ENCODE results near the gene MMS19.
"Not testable (repeated sequence)": the region's sequence is repeated elsewhere in the genome, so short reads cannot be mapped to it uniquely, and the experiment has no call there.

MMS19 gene

GRCh38 chr10:97423757-97424098 is 74.5 kb downstream of the MMS19 start:
- DNase-seq: not testable (repeated sequence)

- no peak for DNase-seq
These were observed 81.7 kb downstream of the MMS19 start for GRCh38 chr10:97416565-97416964.

GRCh38 chr10:97412891-97413304 is 85.3 kb downstream of the MMS19 start:
- no peak for DNase-seq

- no peak for DNase-seq
These were observed 86.8 kb downstream of the MMS19 start for GRCh38 chr10:97411406-97411805.

- no peak for DNase-seq
These were observed 89.7 kb downstream of the MMS19 start for GRCh38 chr10:97408496-97408992.
